Measurements from ENCODE around the gene NMS.

NMS gene

DNA sequence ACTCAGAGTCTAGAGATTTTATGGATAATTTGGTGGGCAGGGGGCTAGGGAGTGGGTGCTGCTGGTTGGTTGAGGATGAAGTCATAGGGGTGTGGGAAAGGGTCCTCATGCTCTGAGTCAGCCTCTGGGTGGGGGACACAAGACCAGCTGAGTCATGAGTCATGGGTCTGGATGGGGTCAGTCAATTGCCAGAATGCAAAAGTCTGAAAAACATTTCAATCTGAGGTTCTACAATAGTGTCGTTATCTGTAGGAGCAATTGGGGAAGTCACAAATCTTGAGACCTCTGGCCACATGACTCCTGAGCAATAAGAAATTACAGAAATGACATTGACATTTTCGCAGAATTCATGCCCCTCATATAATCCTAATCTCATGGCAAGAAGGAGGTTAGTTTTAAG lies 15.1 kb downstream of the NMS start:
- DNase-seq: no peak

DNA sequence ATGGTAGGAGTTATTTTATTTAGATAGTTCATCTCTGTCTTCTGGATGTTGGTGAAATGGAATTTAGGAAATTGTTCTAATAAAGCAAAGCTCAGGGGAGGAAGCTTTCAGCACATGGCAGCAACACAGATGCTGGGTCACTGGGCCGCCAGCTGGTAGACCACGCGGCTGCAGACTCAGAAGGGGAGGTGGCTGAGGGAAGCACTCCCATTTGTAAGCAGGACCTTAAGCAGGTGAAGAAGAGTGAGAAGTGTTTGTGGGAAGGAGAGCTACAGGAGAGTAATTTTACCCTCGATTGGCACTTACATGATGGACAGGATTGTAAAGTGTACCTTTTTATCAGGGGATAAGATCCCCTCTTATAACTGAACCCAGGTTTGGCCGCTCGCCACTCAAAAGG lies 24.4 kb downstream of the NMS start:
- no peak for DNase-seq

DNA sequence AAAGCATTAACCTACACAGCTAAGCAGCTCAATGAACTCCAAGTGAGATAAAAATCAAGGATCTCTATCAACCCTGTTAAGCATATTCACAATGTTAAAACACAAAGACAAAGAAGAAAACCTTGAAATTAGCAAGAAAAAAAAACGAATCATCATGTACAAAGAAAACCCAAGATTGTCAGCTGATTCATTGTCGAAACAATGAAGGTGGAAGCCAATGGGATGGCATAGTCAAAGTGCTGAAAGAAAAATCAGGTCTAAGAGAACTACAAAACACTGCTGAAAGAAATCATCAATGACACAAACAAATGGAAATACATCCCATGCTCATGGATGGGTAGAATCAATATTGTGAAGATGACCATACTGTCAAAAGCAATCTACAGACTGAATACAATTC lies 32.5 kb downstream of the NMS start:
- DNase-seq: no peak

DNA sequence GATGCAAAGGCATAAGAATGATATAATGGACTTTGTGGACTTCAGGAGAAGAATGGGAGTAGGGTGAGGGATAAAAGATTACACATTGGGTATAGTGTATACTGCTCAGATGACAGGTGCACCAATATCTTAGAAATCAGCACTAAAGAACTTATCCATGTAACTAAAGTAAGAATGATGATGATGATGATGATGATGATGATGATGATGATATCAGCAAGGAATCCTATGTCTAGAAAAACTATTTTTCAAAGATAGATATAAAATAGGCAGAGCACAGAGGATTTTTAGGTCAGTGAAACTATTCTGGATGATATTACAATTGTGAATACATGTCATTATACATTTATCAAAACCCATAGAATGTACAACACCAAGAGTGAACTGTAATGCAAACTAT lies 34.3 kb downstream of the NMS start:
- no peak for DNase-seq

DNA sequence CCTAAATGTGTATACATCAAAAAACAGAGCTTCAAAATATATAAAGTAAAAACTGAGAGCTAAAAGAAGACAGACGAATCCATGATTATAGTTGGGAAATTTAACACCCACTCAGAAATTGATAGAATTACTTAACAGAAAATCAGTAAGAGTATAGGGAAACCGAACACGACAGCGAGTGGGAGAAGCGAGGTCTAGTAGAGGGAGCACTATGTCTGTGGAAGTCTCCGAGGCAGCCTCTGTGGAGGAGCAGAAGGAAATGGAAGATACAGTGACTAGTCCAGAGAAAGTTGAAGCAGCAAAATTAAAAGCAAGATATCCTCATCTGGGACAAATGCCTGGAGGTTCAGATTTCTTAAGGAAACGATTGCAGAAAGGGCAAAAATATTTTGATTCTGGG lies 38.8 kb downstream of the NMS start:
- DNase-seq: no peak

DNA sequence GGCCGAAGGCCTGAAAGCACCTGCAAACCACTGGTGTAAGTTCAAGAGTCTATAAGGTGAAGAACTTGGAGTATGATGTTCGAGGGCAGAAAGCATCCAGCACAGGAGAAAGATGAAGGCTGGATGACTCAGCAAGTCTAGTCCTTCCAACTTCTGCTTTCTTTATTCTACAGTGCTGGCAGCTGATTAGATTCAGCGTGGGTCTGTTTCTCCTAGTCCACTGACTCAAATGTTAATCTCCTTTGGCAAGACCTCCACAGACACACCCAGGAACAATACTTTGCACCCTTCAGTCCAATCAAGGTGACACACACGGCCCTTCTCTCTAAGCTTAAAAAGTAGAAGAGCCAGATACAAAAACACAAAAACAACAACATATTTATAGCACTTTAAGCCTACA lies 43.4 kb downstream of the NMS start:
- DNase-seq: no peak

DNA sequence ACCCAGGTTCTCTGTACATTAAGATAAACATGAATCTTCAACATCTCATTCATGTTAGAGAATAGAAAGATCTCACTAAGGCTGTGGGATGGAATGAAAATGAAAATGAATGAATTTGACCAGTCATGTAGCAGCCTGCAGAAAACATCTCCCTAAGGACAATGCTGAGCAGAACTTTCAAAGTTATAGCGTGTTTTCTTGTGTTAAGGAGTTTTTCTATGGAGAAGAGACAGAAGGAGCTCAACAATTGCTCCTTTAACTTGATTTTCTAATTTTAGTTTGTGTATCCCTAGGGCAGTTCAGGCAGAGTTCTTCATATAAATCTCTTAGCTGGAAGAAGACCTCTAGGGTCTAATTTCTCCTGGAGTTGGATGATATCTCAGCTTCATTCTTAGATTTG lies 47.3 kb downstream of the NMS start:
- DNase-seq: no peak

DNA sequence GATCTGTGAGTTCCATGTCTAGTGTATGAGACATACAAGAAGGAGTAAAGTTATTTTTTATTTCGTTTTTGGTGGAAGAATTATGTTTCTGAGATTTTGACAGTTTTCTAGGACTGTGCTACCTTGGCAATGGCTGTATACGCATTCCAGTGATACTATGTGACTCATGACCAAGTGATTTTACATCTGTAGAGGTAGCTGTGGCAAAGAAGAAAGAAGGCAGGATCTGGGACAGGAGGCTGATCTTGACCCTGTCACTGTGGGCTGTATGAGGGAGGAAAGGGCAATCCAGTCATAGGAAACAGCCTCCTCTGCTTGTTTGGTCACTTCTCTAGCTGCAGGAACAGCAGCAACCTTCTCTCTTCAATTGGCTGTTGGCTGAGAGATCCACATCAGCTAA lies 48.5 kb downstream of the NMS start:
- no peak for DNase-seq

DNA sequence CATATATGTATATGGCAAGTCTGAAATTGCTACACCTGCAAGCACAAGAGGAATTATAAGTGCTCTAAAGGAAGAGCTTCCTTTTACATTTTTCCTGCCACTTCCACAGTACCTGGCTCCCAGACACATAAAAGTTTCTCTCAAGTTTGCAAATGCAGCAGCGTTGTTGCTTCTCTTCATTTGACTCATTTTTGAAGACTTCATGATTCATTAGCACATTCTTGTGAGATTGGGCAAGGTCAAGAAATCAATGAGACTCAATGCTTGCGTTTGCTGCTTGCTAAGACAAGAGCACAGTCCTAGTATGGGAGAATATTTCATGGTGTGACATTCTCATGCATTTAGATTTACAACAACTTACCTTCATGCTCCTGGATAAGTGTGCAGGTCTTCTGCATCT lies 49.9 kb downstream of the NMS start:
- no peak for DNase-seq

DNA sequence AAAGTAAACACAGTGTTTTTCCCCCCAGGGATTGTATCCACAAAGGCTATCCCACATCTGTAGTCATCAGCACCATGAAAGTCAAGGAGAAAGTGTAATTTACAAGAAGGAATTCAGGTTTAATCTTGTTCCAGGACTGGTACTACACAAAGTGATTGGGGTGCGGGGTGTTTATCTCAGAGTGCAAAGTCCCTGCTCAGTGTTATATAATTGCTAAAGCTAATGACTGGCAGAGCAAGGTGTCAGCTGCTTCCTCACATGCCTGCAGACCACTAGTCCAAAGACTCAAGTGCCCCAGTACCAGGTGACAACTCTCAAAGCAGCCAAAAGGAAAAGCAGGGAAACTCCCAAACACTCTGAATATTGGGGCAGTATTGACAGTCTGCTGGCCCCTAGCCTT lies 52.1 kb downstream of the NMS start:
- DNase-seq: no peak

DNA sequence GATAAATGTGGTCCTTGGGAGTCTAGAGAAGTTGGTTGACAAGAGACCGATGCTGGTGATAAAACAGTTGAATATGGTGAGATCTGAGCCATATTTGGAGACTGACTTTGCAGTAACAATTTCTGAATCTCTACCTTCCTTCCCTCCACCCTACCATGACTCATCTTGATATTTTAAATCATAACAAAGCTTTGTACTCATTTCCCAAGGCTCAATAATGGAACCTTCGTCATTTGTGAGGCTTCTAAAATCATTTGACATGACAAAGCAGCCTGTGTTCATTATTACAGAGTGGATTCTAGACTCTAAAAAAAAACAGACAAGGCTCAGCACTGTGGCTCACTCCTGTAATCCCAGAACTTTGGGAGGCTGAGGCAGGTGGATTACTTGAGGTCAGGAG lies 54.0 kb downstream of the NMS start:
- no peak for DNase-seq

DNA sequence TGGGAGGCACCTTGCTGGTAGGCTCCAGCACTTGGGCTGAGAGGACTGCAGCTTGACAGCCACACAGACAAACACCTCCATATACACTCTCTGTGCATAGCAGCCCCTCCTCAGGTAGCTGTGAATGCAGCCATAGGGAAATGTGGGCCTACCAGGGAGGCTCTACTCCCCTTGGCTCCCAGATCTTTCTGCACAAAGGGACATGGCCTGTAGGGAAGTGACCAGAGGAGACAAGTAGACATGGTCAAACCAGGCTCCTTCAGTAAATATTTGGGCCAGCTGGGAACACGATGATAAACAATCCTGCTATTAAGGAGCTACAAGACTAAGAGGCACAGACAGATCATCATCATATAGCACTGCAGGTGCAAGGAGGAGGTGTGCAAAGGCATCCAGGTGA lies 56.6 kb downstream of the NMS start:
- DNase-seq: no peak

DNA sequence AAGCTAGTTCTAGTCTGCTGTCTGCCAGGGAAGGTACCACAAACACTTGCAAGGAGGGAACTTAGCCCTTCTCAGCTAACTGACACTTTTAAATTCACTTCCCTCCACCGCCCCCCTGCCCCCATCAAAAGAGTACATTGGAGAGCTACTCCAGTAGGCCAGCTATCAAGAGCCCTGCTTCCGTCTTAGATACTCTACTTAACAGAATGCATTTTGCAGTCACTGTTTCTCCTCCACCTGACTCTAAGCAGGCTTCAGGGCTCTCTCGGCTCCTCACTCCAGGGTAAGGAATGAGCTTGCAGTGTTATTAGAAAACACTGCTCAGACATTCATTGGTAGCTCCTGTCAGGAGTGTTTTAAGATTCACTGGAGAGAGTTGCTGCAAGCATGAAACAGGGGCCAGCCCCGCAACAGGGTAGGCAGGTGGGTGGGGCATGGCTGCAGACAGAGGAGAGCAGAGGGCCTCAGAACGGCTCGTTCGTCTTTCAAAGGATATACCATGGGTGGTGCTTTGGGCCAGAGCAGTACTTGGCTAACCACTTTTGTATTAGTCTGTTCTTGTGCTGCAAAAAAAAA lies 57.2 kb downstream of the NMS start:
- DNase-seq: no peak

DNA sequence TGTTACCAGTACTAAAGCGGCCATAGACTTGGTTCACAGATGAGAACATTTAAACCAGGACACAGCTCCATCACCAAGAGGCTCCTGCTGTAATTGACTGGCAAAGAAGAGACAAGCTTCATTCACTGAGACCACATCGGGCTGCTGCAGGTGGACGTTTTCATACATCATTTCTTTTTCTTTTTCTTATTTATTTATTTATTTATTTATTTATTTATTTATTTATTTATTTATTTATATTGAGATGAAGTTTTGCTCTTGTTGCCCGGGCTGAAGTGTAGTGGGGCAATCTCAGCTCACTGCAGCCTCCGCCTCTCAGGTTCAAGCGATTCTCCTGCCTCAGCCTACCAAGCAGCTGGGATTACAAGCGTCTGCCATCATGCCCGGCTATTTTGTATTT lies 58.9 kb downstream of the NMS start:
- DNase-seq: no peak

DNA sequence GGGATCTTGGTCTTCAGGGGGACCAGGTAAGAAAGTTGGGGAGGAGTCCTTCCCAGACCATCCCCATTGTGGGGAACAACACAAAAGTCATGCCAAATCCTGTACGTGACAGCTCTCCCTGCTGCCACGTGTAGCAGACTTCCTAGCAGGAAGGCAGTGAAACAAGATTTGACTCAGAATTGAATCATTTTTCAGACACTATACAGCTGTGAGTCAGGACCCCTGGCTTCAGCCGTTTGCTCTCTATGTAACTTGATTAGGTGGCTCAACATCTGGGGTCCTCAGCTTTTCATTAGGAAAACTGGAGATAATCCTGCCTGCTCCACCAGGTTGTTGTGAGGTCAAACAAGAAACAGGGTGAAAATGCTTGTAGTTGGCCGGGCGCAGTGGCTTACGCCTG lies 59.6 kb downstream of the NMS start:
- DNase-seq: no peak

Measured in amniotic stem cell (primary cell).